ENCODE measurements around the gene CCDC107.
A peak's percentile ranks its signal among the peaks of the same experiment; 100 is the strongest.

The CCDC107 gene

DNA sequence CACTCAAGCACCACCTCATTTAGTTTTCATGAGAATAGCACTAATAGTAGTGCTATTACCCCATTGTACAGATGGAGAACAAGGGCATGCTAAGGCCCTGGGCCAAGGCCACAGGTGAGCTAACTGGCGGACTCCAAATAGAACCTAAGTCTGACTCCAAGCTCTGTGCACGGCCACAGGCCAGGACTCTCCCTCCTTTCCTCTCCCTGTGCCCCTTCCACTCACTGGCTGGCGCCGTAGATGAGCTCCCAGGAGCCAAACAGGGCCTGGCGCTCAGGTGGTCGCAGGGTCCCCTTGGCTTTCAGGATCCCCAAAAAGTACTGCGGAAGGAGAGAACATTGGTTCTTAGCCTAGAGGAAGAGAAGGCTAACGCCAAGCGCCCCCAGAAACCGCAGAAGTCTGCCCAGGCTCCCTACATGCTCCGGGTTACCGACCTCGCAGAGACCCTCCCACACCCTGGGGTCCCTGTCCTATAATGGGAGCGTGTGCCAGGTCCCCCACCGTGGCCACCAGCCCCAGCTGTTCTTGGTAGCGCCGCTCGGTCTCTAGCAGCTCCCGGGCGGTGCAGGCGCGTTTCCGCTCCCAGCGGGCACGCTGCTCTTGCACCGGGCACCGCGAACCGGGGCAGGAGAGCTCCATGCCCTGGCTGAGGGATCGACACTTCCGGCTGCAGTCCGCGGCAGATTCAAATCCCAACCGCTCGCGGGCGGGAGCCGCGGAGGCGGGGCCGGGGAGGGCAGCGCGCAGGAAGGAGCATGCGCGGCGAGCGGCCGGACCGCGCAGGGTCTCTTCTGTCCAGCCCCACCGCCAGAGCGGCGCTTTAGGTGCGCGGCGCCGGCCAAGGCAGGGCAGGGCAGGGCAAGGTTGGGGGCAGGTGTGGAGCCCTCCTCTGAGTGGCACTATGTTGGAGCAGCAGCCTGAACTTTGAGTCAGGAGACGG is 6.7 kb downstream of the CCDC107 start, which contains the start of gene ARHGEF39:
ARHGEF39 (minus strand) TSS at position 665 of the 940 bp plus-strand sequence; CDS start at position 639, 26 bp downstream.
- DNase-seq: peak; percentile 48

DNA sequence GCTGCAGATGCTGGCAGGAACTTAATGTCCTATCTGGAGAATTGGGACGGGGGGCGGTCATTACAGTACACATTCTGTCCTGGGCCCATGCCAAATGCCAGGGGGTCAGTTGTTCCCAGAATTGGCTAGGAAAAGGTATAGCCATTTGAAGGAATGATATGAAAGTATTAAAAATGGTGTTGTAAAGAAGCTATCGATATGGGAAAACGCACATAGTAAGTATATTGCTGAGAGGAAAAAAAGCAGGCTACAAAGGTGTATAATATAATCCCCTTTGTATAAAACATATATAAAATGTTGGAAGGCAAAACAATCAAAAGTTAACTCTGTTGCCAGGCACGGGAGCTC is 7.4 kb downstream of the CCDC107 start:
- DNase-seq: no peak

DNA sequence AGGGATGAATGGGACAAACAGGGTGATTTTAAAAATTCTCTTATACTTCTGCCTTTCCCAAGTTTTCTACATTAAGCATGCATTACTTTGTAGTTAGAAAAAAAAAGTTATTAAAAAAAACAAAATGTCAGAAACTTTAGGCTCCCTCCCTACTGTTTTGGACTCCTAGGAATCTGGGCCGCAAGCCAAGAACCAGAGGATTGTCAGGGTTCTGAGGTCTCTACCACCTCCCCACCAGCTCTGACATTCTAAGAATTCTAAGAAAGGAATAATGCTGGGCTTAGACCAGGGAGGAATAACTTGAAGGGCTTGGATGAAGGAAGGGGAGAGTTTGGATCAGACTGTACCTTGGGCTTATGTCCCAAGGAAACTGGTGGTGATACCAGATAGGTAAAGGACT is 8.0 kb downstream of the CCDC107 start:
- no peak for DNase-seq

DNA sequence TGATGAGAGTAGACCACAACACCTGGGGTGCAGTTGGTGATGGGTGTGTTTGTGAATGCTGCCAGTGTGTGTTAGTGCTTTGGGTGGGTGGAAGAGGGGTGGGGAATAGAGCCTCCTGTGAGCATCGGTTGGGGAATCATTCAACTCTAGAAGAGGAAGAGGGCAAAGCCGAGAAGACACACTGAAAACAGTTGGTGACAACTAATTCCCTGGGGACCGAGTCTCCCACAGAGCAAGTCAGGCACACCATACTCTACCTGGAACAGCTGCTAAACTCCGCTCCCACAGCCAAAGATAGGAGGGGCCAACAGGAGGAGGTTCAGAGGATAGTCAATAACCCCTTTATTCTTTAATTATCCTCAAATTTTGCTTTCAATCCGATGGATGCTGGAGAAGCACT is 8.5 kb downstream of the CCDC107 start:
- DNase-seq: no peak

DNA sequence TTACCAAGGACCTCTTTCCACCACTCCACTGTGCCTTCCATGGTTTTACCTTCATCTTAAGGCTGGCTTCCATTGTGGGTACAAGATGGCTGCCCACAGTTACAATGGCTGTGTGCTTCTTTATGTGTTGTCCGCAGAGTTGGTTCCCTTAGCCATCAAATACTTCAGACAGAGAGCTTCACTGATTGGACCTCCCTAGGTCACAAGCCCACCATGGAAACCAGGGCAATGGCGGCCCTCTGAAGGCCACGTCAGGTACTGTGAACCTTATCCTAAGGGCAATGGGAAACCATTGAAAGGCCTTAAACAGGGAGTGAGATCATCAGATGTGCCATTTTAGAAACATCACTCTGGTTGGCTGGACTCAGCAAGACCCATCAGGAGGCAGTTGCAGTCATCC is 9.8 kb downstream of the CCDC107 start:
- no peak for DNase-seq

DNA sequence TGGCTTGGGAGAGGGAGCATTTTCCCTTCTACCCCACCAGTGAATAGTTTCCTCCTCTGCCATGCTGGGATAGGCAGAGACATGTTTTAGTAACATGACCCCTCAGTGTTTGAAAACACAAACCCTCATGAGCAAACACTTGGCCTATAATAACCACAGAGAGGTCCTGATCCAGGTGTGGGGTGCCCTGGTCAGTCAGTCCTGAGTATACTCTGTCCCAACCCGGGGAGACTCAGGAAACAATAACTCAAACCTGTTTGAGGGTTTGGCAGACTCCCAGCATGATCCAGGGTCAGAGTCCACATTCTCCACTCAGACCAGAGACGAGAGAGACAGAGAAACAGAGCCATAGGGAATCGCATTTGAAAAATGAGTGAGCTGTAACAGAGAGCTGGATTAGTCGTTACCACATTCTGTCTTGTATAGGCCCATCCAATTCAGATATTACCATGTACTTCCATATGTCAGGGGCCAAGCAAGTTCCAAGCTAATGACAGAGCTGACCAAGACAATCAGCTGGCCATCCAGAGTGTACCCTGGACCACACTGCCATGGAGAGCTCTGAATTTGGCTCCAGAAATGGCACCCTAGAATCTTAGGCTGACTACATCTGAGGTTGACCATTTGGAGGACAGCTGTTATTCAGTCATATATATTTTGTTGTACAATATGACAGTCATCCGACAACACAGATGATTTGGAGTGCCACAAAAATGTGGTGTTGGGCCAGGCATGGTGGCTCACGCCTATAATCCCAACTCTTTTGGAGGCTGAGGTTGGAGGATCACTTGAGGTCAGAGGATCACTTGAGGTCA is 11.4 kb downstream of the CCDC107 start:
- DNase-seq: no peak

DNA sequence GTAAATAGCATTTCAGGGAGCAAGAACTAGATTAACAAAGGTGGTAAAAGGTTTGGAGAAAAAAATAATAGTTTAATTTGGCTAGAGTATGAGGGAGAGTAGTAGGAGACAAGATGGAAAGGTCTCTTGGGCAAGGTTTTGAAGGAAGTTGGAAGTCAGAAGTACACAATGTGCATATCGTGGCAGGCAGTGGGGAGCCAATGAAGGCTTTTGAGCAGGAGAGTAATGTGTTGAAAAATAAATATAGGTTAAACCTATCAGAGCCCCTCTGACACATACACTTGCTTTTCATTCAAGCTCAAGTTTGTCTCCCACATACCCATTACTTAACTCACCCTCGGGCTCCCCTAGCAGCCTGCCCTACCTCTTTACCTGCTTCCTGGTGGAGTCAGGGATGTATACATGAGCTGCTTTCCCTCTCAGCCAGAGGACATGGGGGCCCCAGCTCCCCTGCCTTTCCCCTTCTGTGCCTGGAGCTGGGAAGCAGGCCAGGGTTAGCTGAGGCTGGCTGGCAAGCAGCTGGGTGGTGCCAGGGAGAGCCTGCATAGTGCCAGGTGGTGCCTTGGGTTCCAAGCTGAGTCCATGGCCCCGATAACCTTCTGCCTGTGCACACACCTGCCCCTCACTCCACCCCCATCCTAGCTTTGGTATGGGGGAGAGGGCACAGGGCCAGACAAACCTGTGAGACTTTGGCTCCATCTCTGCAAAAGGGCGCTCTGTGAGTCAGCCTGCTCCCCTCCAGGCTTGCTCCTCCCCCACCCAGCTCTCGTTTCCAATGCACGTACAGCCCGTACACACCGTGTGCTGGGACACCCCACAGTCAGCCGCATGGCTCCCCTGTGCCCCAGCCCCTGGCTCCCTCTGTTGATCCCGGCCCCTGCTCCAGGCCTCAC is 15.3 kb downstream of the CCDC107 start, which contains the start of gene CA9:
CA9 (plus strand) TSS at position 797 of the 893 bp plus-strand sequence; CDS start at position 829, 32 bp downstream.
- no peak for DNase-seq

DNA sequence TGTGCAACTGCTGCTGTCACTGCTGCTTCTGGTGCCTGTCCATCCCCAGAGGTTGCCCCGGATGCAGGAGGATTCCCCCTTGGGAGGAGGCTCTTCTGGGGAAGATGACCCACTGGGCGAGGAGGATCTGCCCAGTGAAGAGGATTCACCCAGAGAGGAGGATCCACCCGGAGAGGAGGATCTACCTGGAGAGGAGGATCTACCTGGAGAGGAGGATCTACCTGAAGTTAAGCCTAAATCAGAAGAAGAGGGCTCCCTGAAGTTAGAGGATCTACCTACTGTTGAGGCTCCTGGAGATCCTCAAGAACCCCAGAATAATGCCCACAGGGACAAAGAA is 15.9 kb downstream of the CCDC107 start:
- DNase-seq: no peak

DNA sequence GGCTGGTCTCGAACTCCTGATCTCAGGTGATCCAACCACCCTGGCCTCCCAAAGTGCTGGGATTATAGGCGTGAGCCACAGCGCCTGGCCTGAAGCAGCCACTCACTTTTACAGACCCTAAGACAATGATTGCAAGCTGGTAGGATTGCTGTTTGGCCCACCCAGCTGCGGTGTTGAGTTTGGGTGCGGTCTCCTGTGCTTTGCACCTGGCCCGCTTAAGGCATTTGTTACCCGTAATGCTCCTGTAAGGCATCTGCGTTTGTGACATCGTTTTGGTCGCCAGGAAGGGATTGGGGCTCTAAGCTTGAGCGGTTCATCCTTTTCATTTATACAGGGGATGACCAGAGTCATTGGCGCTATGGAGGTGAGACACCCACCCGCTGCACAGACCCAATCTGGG is 17.1 kb downstream of the CCDC107 start:
- DNase-seq: no peak

DNA sequence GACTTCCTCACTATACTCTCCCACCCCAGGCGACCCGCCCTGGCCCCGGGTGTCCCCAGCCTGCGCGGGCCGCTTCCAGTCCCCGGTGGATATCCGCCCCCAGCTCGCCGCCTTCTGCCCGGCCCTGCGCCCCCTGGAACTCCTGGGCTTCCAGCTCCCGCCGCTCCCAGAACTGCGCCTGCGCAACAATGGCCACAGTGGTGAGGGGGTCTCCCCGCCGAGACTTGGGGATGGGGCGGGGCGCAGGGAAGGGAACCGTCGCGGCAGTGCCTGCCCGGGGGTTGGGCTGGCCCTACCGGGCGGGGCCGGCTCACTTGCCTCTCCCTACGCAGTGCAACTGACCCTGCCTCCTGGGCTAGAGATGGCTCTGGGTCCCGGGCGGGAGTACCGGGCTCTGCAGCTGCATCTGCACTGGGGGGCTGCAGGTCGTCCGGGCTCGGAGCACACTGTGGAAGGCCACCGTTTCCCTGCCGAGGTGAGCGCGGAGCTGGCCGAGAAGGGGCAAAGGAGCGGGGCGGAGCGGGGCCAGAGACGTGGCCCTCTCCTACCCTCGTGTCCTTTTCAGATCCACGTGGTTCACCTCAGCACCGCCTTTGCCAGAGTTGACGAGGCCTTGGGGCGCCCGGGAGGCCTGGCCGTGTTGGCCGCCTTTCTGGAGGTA is 17.8 kb downstream of the CCDC107 start:
- DNase-seq: peak; percentile 38

DNA sequence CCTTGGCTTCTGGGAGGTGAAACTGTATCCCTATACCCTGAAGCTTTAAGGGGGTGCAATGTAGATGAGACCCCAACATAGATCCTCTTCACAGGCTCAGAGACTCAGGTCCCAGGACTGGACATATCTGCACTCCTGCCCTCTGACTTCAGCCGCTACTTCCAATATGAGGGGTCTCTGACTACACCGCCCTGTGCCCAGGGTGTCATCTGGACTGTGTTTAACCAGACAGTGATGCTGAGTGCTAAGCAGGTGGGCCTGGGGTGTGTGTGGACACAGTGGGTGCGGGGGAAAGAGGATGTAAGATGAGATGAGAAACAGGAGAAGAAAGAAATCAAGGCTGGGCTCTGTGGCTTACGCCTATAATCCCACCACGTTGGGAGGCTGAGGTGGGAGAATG is 21.0 kb downstream of the CCDC107 start:
- no peak for DNase-seq

DNA sequence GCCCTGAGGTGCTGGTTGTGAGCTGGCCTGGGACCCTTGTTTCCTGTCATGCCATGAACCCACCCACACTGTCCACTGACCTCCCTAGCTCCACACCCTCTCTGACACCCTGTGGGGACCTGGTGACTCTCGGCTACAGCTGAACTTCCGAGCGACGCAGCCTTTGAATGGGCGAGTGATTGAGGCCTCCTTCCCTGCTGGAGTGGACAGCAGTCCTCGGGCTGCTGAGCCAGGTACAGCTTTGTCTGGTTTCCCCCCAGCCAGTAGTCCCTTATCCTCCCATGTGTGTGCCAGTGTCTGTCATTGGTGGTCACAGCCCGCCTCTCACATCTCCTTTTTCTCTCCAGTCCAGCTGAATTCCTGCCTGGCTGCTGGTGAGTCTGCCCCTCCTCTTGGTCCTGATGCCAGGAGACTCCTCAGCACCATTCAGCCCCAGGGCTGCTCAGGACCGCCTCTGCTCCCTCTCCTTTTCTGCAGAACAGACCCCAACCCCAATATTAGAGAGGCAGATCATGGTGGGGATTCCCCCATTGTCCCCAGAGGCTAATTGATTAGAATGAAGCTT is 21.8 kb downstream of the CCDC107 start:
- DNase-seq: no peak

DNA sequence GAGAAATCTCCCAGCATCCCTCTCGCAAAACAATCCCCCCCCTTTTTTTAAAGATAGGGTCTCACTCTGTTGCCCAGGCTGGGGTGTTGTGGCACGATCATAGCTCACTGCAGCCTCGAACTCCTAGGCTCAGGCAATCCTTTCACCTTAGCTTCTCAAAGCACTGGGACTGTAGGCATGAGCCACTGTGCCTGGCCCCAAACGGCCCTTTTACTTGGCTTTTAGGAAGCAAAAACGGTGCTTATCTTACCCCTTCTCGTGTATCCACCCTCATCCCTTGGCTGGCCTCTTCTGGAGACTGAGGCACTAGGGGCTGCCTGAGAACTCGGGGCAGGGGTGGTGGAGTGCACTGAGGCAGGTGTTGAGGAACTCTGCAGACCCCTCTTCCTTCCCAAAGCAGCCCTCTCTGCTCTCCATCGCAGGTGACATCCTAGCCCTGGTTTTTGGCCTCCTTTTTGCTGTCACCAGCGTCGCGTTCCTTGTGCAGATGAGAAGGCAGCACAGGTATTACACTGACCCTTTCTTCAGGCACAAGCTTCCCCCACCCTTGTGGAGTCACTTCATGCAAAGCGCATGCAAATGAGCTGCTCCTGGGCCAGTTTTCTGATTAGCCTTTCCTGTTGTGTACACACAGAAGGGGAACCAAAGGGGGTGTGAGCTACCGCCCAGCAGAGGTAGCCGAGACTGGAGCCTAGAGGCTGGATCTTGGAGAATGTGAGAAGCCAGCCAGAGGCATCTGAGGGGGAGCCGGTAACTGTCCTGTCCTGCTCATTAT is 22.4 kb downstream of the CCDC107 start:
- DNase-seq: no peak

DNA sequence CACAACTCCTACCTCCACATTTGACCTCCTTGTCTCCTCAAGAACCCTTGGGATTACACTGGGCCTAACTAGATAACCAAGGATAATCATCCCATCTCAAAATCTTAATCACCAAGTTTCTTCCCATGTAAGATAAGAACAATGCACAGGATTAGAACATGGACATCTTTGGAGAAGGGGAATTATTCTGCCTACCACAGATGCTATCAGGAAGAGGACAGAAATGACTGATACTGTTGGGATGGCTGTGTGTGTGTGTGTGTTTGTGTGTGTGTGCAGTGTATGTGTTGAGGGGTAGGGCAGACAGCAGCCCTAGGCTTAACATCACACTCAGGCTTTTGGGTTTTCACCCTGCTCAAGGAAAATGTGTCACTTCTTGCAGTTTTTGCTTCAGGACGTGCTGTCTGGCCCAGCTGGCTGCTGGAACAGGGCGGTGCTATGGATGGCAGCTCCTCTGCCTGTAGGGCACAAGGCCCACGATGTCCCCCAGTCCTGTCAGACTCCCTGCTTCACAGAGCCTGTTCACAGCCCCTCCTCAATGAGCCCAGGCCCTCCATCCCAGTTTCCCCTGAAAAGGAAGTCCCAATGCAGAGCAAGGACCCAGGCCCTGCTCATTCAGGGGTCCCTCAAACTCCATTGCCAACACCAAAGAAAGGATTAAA is 23.4 kb downstream of the CCDC107 start:
- no peak for DNase-seq

DNA sequence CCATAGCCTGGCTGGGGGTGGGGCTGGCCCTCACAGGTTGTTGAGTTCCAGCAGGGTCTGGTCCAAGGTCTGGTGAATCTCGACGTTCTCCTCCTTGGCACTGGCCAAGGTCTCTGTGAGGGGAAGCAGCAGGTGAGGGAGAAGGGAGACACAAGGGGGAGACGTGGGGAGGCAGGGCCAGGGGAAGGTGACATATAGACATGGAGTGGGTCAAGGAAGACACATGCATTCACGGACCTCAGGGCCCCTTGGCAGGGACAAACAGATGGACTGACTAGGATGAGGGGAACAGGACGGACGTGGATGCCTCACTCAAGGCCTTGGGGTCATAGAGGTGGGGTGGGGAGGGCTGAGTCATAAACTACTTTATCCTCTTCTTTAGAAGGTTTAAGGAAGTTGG is 24.0 kb downstream of the CCDC107 start:
- no peak for DNase-seq

DNA sequence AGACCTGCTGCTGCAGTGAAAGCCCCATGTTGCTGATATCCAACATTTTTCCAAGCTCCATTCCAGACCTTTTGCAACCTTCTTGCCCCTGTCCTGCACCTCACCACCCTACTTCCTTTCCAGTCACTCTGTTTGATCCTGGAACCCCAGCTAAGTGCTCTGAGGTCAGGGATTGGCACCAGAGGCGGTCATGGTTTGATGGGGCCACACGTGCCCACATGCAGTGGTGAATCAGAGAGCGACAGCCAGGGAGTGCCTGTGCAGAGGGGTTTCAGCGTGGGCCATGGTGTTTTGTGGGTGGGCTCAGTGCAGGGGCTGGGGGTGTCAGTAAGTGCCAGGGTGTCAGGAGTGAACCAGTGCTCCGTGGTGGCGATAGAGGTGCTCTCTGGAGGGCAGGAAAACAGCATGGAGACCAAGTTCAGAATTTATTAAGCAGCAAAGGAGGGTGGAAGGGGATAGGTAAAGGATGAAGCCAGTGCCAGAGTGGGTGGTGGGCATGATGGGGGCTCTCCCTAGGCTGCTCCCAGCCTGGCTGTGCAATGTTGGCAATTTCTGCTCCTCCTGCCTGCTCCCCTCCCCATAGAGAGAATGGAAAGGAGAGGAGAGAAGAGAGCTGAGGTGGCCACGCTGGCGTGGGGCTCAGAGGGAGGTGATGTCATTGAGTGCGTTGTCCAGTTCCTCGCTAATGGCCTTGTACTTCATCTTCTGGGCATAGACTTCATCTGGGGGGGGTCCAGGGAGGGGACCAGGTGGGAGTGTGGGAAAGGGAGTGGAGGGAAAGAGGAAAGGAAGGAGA is 24.6 kb downstream of the CCDC107 start:
- DNase-seq: no peak

DNA sequence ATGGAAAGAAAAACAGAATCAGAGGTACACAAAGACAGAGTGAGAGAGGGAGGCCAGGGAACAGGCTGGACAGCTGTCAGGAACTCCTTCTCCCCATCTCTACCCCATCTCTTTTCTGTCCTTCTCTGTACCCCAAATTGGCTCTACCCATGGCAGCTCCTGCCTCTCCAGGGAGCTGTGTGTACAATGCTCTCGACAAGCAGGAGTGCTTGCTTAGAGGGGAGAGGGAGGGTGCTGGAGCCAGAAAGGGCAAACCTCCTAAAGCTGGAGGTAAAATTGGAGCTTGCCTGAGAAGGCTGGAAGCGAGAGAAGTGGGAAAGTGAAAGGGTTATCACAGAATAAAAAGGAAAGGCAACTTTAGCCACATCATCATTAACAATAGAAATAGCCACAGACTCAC is 25.2 kb downstream of the CCDC107 start:
- no peak for DNase-seq

DNA sequence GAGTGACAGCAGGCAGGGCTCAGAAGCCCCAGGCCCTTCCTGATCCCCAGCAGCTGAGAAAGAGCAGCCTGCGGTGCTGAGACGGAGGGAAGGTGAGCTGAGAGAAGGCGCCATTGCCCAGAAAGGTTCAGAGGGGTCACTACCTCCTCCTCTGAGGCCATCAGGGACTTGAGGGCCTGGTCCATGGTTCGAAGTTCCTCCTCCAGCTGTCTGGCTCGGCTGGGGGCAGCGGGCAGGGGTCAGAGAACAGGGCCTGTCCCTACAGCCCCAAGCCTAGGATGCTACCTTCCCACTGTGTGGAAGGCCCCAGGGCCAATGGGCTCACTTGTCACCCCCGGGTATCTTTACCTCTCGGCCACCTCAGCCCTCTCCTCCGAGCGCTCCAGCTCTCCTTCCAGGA is 26.8 kb downstream of the CCDC107 start:
- no peak for DNase-seq

DNA sequence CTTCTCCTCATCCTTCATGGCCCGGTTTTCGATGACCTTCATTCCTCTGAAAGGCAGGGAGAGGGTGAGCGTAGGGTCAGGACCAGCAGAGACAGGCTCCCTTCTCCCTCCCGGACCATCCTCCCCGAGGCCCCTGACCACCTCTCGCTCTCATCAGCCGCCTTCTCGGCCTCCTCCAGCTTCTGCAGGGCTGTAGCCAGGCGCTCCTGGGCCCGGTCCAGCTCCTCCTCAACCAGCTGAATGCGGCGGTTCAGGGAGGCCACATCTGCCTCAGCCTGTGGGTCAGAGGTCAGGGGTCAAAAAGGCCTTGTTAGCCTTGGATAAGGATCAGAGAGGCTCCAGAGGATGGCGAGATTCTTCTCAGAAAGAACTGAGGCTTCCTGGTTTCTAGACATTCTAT is 27.4 kb downstream of the CCDC107 start:
- DNase-seq: no peak

All from activated CD8-positive, alpha-beta memory T cell treated with anti-CD3 and anti-CD28 coated beads, Interleukin-2, amount 50 U/mL, for 4 hours (primary cell).